ENCODE data around the gene HSD17B11.
A peak's percentile ranks its signal among the peaks of the same experiment; 100 is the strongest.
"Not testable (repeated sequence)": the region's sequence is repeated elsewhere in the genome, so short reads cannot be mapped to it uniquely, and the experiment has no call there.

HSD17B11 gene, protein sequence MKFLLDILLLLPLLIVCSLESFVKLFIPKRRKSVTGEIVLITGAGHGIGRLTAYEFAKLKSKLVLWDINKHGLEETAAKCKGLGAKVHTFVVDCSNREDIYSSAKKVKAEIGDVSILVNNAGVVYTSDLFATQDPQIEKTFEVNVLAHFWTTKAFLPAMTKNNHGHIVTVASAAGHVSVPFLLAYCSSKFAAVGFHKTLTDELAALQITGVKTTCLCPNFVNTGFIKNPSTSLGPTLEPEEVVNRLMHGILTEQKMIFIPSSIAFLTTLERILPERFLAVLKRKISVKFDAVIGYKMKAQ

DNA sequence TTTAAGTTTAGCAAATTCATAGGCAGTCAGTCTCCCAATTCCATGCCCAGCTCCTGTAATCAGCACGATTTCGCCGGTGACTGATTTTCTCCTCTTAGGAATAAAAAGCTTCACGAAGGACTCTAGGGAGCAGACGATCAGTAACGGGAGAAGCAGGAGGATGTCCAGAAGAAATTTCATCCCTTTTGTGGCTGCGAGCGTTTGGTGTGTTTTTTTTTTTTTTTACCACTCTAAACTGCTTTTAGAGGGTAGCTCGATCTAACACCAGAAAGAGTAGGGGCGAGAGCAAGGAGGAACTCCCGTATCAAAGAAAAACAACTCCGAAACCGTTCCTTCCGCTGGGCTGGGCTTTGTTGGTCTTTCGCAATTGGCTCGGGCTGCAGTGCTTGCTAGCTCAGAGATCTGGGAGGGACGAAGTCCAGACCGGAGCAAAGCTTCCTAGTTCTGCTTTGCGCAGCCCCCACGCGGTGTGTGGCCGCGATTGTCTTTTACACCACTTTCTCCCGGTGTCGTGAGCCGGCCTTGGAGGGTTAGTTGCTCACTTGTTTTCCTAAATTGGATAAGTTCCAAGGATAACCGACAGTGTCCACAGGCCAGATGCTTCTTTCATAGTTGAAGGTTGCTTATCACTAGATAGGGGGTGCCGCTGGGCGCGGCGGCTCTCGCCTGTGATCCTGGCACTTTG lies at the start of gene HSD17B11:
TSS of gene HSD17B11 (minus strand) at position 298 of the 685 bp plus-strand sequence. CDS start at position 180, 118 bp downstream.
- Histone ChIP-seq H3K27me3 (ENCODE audit: insufficient read depth, low read length) (no peaks in the 10 kb centered on the region), H2AFZ (ENCODE audit: low read length, unreplicated experiment) (peak within 1 kb of the TSS; percentile 96), H3K36me3 (ENCODE audit: insufficient read depth, low read length) (no peaks in the 10 kb centered on the region), H3K79me2 (ENCODE audit: control insufficient read depth, insufficient read depth, low read length, unreplicated experiment) (peaks cover 36% of the 10 kb centered on the region), H3K4me1 (ENCODE audit: control insufficient read depth, insufficient read depth, low read length, unreplicated experiment) (peaks cover 7% of the 10 kb centered on the region), H3K4me3 (ENCODE audit: low read depth, low read length) (peak within 1 kb of the TSS; percentile 85), H3K27ac (ENCODE audit: low read depth, low read length) (peak within 1 kb of the TSS; percentile 73)

GRCh38 chr4:87433342-87433741 lies 42.4 kb upstream of the HSD17B11 start:
- Histone ChIP-seq H2AFZ (ENCODE audit: low read length, unreplicated experiment) (no peak overlapping the region), H3K4me3 (ENCODE audit: low read depth, low read length) (no peak overlapping the region), H3K27ac (ENCODE audit: low read depth, low read length) (no peak overlapping the region), H3K79me2 (ENCODE audit: control insufficient read depth, insufficient read depth, low read length, unreplicated experiment) (peaks cover 49% of the 10 kb centered on the region), H3K36me3 (ENCODE audit: insufficient read depth, low read length) (peaks cover 3% of the 10 kb centered on the region; the same call in 1 of the 2 replicates), H3K4me1 (ENCODE audit: control insufficient read depth, insufficient read depth, low read length, unreplicated experiment) (no peaks in the 10 kb centered on the region), H3K27me3 (ENCODE audit: insufficient read depth, low read length) (no peaks in the 10 kb centered on the region)

- Histone ChIP-seq H3K79me2 (ENCODE audit: control insufficient read depth, insufficient read depth, low read length, unreplicated experiment) (peaks cover 65% of the 10 kb centered on the region), H3K4me1 (ENCODE audit: control insufficient read depth, insufficient read depth, low read length, unreplicated experiment) (peaks cover 9% of the 10 kb centered on the region), H2AFZ (ENCODE audit: low read length, unreplicated experiment) (no peak overlapping the region), H3K36me3 (ENCODE audit: insufficient read depth, low read length) (no peaks in the 10 kb centered on the region), H3K27me3 (ENCODE audit: insufficient read depth, low read length) (no peaks in the 10 kb centered on the region), H3K4me3 (ENCODE audit: low read depth, low read length) (no peak overlapping the region), H3K27ac (ENCODE audit: low read depth, low read length) (no peak overlapping the region)
These were observed 39.0 kb upstream of the HSD17B11 start for GRCh38 chr4:87430038-87430437.

DNA sequence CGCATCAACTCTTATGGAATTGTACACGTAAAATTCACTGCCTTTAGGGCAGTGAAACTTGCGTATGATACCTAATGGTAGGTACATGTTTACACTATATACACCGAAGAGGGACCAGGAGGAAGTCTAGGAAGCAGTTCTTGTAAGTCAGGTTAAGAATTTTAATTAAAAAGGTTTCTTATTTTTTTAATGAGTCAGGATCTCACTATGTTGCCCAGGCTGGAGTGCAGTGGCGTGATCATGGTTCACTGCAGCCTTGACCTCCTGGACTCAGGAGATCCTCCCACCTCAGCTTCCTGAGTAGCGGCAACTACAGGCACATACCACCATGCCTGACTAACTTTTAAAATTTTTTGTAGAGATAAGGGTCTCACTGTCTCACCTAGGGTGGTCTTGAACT lies 38.0 kb upstream of the HSD17B11 start:
- Histone ChIP-seq H3K79me2 (ENCODE audit: control insufficient read depth, insufficient read depth, low read length, unreplicated experiment) (peaks cover 73% of the 10 kb centered on the region), H3K36me3 (ENCODE audit: insufficient read depth, low read length) (no peaks in the 10 kb centered on the region), H3K4me1 (ENCODE audit: control insufficient read depth, insufficient read depth, low read length, unreplicated experiment) (peaks cover 18% of the 10 kb centered on the region), H3K4me3 (ENCODE audit: low read depth, low read length) (no peak overlapping the region), H3K27me3 (ENCODE audit: insufficient read depth, low read length) (no peaks in the 10 kb centered on the region), H3K27ac (ENCODE audit: low read depth, low read length) (no peak overlapping the region), H2AFZ (ENCODE audit: low read length, unreplicated experiment) (no peak overlapping the region)

DNA sequence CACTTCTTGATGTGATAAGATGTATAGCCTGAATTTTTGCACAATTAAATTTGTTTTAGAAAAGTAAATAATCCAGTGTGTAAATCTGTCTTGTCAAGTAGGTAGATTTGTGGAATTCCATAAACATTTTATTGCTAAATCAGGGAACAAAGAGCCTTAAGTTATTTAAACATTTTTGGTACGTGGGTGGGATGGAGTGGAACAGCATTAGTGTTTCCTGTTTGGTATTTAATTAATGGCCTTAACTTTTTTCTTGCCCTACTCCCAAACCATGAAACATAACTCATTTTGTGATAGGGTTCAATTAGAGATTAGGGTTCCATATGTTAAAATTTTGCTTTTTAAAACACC lies 36.5 kb upstream of the HSD17B11 start:
- Histone ChIP-seq H3K4me3 (ENCODE audit: low read depth, low read length) (no peak overlapping the region), H3K27me3 (ENCODE audit: insufficient read depth, low read length) (no peaks in the 10 kb centered on the region), H3K27ac (ENCODE audit: low read depth, low read length) (no peak overlapping the region), H2AFZ (ENCODE audit: low read length, unreplicated experiment) (no peak overlapping the region), H3K36me3 (ENCODE audit: insufficient read depth, low read length) (no peaks in the 10 kb centered on the region), H3K79me2 (ENCODE audit: control insufficient read depth, insufficient read depth, low read length, unreplicated experiment) (peaks cover 66% of the 10 kb centered on the region), H3K4me1 (ENCODE audit: control insufficient read depth, insufficient read depth, low read length, unreplicated experiment) (peaks cover 18% of the 10 kb centered on the region)

DNA sequence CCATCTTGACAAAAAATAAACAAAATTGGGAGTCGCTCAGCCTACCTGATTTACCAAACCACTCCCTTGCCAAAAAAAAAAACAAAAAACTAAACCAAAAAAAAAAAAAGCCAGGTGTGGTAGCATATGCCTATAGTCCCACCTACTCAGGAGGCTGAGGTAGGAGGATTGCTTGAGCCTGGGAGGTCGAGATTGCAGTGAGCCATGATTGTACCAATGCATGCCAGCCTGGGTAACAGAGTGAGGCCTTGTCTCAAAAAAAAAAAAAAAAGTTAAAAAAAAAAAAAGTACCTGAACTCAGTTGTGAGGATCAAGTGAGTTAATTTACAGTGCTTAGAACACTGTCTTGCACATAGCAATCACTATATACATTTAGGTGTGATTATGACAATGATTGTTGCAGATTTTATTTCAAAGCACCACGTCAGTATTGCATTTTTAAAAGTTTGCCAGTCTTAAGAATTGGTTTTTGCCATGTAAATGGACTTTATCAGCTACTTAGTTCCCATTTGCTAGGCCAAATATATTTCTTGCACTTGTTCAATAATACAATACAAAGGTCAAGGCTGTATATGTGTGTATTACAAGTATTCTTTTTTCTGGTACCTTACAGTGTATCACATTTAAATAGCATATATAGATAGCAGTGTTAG lies 36.0 kb upstream of the HSD17B11 start:
- peaks cover 61% of the 10 kb centered on the region for H3K79me2 ChIP-seq (ENCODE audit: control insufficient read depth, insufficient read depth, low read length, unreplicated experiment)

DNA sequence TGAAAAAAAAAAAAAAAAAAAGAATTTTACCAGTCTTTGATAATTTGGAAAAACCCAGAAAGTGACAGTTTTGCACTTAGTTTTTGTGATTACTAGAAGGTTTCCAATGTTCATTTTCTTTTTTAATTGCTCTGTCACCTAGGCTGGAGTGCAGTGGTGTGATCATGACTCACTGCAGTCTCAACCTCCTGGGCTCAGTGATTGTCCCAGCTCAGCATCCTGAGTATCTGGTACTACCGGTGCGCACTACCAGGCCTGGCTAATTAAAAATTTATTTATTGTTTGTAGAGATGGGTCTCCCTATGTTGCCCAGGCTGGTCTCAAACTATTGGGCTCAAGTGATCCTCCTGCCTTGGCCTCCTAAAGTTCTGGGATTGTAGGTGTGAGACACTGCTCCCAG lies 34.7 kb upstream of the HSD17B11 start:
- Histone ChIP-seq H3K4me1 (ENCODE audit: control insufficient read depth, insufficient read depth, low read length, unreplicated experiment) (peaks cover 18% of the 10 kb centered on the region), H3K27ac (ENCODE audit: low read depth, low read length) (no peak overlapping the region), H3K27me3 (ENCODE audit: insufficient read depth, low read length) (no peaks in the 10 kb centered on the region), H3K79me2 (ENCODE audit: control insufficient read depth, insufficient read depth, low read length, unreplicated experiment) (peaks cover 51% of the 10 kb centered on the region), H3K4me3 (ENCODE audit: low read depth, low read length) (no peak overlapping the region), H3K36me3 (ENCODE audit: insufficient read depth, low read length) (no peaks in the 10 kb centered on the region), H2AFZ (ENCODE audit: low read length, unreplicated experiment) (no peak overlapping the region)

More for the DNA sequence above, 36.0 kb upstream of the HSD17B11 start:
- Histone ChIP-seq H2AFZ (ENCODE audit: low read length, unreplicated experiment) (no peak overlapping the region), H3K27ac (ENCODE audit: low read depth, low read length) (no peak overlapping the region), H3K36me3 (ENCODE audit: insufficient read depth, low read length) (no peaks in the 10 kb centered on the region), H3K4me1 (ENCODE audit: control insufficient read depth, insufficient read depth, low read length, unreplicated experiment) (peaks cover 18% of the 10 kb centered on the region), H3K27me3 (ENCODE audit: insufficient read depth, low read length) (no peaks in the 10 kb centered on the region), H3K4me3 (ENCODE audit: low read depth, low read length) (no peak overlapping the region)

- H3K27ac ChIP-seq (ENCODE audit: low read depth, low read length): not testable (repeated sequence)
These were observed 33.1 kb upstream of the HSD17B11 start for GRCh38 chr4:87424099-87424543.

DNA sequence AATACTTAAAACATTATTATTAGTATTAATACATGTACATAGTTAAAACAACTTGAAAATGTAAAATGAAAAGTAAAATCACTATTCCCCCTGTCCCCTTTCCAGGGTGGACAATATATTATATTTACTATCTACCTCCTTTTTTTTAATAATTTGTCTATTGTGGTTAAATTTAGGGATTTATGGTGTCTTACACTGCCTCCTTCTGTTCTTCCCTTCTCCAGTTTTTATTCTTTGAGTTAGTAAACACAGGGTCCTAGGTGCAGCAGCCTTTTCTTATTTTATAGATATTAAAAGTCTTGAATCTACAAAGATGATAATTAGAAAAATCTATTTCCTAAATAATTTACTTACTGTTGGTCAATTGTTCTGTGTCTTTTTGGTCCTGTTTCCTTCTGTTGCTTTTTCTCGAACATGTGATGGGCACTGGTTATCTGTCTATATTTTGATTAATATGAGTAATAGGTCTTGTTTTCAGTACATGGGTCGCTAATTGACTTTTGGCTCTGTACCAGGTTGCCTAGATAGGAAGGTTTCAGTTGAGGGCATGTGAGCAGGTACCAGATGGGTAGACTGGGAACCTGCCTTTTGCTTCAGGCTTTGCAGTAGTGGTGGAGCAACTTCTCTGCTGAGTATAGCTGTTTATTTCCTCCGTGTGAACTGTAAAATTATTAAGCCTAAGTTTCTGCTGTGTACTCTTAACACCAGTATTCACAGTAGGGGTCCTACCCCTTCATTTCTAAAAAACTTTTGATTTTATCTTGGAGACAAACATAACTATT lies 32.5 kb upstream of the HSD17B11 start:
- Histone ChIP-seq H3K36me3 (ENCODE audit: insufficient read depth, low read length) (no peaks in the 10 kb centered on the region), H3K4me1 (ENCODE audit: control insufficient read depth, insufficient read depth, low read length, unreplicated experiment) (peaks cover 18% of the 10 kb centered on the region), H3K27me3 (ENCODE audit: insufficient read depth, low read length) (no peaks in the 10 kb centered on the region), H3K27ac (ENCODE audit: low read depth, low read length) (peak overlapping the region; percentile 83; the same call in 1 of the 2 replicates), H2AFZ (ENCODE audit: low read length, unreplicated experiment) (no peak overlapping the region), H3K4me3 (ENCODE audit: low read depth, low read length) (peak overlapping the region; percentile 82), H3K79me2 (ENCODE audit: control insufficient read depth, insufficient read depth, low read length, unreplicated experiment) (peaks cover 36% of the 10 kb centered on the region)

More at GRCh38 chr4:87424099-87424543, 33.1 kb upstream of the HSD17B11 start:
- H3K27me3 ChIP-seq (ENCODE audit: insufficient read depth, low read length); H2AFZ ChIP-seq (ENCODE audit: low read length, unreplicated experiment); H3K36me3 ChIP-seq (ENCODE audit: insufficient read depth, low read length): not testable (repeated sequence)
- peak overlapping the region; percentile 82 for H3K4me3 ChIP-seq (ENCODE audit: low read depth, low read length)
- peaks cover 40% of the 10 kb centered on the region for H3K79me2 ChIP-seq (ENCODE audit: control insufficient read depth, insufficient read depth, low read length, unreplicated experiment)
- H3K4me1 ChIP-seq (ENCODE audit: control insufficient read depth, insufficient read depth, low read length, unreplicated experiment): peaks cover 18% of the 10 kb centered on the region
